ENCODE data around the gene RLF.
A peak's percentile ranks its signal among the peaks of the same experiment; 100 is the strongest.

RLF gene

GRCh38 chr1:40232444-40232843 lies 71.3 kb downstream of the RLF start:
- no peak for DNase-seq (ENCODE audit: low spot score)

- no peak for DNase-seq (ENCODE audit: low spot score)
Measured at GRCh38 chr1:40239626-40240025, 78.4 kb downstream of the RLF start.

DNA sequence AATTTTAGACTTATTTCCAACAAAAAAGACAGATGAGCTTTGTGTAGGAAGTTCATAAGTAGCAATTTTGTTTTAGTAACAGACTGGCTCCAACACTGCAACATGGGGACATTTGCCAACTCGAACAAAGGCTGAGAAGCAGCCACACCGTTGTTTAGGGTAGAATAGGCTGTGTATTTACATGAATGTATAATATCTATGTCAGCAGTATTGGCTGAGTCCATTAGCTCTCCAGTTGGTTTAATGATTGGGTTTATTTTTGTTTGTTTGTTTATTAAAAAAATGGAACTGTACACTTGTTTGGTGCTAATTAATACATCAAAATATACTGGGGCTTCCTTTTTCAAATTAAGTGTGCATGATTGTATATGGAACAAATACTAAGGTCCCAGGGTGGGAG lies 79.2 kb downstream of the RLF start:
- DNase-seq (ENCODE audit: low spot score), result no peak

GRCh38 chr1:40241362-40241761 lies 80.2 kb downstream of the RLF start:
- DNase-seq (ENCODE audit: low spot score), result no peak

GRCh38 chr1:40243351-40243750 lies 82.2 kb downstream of the RLF start:
- no peak for DNase-seq (ENCODE audit: low spot score)

- no peak for DNase-seq (ENCODE audit: low spot score)
Measured at GRCh38 chr1:40244138-40244744, 83.1 kb downstream of the RLF start.

DNA sequence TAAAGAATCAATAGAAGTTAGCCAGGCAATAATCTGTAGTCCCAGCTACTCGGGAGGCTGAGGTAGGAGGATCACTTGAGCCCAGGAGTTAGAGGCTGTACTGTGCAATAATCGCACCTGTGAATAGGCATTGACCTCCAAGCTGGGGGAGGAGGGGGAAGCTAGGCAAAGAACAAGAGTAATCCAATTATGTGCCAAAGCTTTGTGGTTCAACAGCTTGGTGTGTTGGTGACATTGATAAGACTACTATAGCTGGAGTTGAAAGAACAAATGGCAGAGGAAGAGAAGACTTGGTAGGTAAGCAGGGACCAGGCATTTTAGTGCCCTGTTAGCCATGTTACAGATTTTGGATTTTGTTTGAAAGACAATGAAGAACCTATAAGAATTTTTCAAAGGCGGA lies 84.5 kb downstream of the RLF start:
- no peak for DNase-seq (ENCODE audit: low spot score)

- DNase-seq (ENCODE audit: low spot score), result no peak
Measured at GRCh38 chr1:40247655-40248054, 86.5 kb downstream of the RLF start, which contains the start of gene TMCO2. TMCO2 (plus strand) TSS chr1:40247937; CDS start chr1:40247994, 57 bp downstream.

GRCh38 chr1:40248412-40248811 lies 87.2 kb downstream of the RLF start:
- no peak for DNase-seq (ENCODE audit: low spot score)

GRCh38 chr1:40251456-40251855 lies 90.3 kb downstream of the RLF start:
- no peak for DNase-seq (ENCODE audit: low spot score)

GRCh38 chr1:40252601-40253000 lies 91.4 kb downstream of the RLF start:
- DNase-seq (ENCODE audit: low spot score), result no peak

GRCh38 chr1:40255231-40255630 lies 94.0 kb downstream of the RLF start:
- DNase-seq (ENCODE audit: low spot score), result no peak

DNA sequence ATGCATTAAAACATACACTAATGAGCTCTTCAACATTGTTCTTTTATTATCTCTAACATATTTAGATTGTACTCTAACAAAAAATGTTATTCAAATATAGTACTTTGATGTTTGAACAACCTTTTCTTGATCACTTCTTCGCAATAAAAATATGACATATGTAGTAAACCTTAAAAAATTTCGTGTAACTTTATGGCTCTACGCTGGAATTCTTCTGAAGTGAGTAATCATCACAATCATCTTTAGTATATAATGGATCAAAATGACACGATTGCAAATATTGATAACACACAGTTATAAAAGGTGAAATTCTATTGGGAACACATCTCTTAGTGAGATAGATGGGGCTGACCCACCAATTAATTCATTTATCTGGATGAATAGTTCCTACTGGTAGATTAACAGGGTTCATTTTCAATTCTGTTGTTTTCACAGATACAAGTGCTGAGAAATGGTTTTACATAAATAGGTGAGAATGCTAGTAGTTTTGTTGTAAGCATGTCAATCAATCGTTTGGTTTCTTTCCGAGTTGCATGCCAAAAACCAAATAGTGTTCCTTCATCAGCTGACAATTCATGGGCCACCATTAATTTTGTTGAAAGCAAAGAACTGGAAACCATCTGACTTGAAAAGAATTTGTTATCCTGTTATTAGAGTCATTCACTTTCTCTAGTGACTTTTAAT lies 95.4 kb downstream of the RLF start:
- DNase-seq (ENCODE audit: low spot score), result no peak

- no peak for DNase-seq (ENCODE audit: low spot score)
Measured at GRCh38 chr1:40257313-40257687, 96.1 kb downstream of the RLF start.

DNA sequence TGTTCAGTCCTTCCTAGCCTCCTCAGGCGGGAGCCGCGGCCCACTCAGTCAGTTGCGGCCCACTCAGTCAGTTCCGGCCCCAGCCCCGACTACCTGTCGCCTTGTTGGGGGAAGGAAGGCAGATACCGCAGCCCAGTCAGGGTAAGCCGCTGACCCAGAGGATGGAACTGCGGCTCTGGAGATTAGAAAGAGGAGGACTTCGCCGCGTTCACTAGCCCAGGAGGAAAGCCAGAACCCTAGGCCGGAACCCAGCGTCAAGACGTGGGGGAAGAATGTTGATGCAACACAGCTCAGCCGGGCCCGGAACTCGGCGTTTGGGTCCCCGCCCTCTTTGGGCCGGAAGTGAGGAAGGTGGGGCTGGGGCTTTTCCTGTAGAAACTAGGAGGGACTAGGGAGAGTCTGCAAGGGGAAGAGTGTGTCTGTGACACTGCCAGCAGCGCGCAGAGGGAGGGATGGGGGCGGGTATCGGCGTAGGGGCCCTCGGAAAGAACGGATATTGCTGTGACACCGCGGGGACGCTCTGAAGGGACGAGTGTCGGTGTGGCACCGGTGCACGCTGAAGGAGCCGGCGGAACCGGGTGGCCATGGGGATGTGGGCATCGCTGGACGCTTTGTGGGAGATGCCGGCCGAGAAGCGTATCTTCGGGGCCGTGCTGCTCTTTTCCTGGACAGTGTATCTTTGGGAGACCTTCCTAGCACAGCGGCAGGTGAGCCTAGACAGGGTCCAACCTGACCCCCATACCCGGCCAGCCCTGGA lies 96.7 kb downstream of the RLF start, which contains the start of gene ZMPSTE24:
TSS of gene ZMPSTE24 (plus strand) at position 549 of the 757 bp plus-strand sequence. CDS start at position 585, 36 bp downstream.
- peak; percentile 89 for DNase-seq (ENCODE audit: low spot score)

- peak; percentile 39 for DNase-seq (ENCODE audit: low spot score)
Measured at GRCh38 chr1:40258445-40258769, 97.2 kb downstream of the RLF start.

DNA sequence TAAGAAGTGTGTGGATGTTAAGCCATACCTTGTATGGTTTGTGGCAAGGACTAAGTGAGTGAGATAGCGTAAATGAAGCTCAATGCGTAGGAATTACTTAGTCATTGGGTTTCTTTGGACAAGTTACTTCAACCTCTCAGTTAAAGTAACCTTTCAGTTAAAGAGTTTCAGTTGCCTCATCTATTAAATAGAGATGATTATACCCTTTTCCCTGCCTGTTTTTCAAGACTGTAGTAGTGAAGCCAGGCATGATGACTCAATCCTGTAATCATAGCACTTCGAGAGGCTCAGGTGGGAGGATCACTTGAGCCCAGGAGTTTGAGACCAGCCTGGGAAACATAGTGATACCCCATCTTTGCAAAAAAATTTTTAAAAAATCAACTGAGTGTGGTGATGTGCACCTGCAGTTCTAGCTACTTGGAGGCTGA lies 103.2 kb downstream of the RLF start:
- DNase-seq (ENCODE audit: low spot score), result no peak

GRCh38 chr1:40265298-40265697 lies 104.1 kb downstream of the RLF start:
- no peak for DNase-seq (ENCODE audit: low spot score)

- no peak for DNase-seq (ENCODE audit: low spot score)
Measured at GRCh38 chr1:40265919-40266318, 104.7 kb downstream of the RLF start.

GRCh38 chr1:40266786-40267535 lies 105.8 kb downstream of the RLF start:
- no peak for DNase-seq (ENCODE audit: low spot score)

DNA sequence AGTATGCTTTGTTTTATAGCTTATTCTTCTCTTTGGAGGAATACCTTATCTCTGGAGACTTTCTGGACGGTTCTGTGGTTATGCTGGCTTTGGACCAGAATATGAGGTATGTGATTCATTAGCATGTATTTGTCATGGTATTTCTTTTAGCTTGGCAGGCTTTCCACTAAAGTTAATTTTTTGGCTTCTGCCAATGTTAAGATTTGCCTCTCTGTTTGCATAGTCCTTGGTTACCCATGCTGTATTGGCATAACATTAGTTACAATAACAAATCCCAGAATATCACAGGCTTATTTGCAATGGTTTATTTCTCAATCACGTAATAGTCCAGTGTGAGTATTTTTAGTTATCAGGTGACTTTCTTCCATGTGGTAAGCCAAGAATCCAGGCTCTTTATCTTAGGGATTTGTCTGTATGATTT lies 106.6 kb downstream of the RLF start:
- no peak for DNase-seq (ENCODE audit: low spot score)

- DNase-seq (ENCODE audit: low spot score), result no peak
Measured at GRCh38 chr1:40268211-40268610, 107.0 kb downstream of the RLF start.
